GM23338 (cell line): Measurements from ENCODE around the gene BBOX1.

Experiments
- CREB1 ChIP-seq: fragments of 250-450 bp; sonication (Bioruptor Pico); IDR thresholded peaks from 2 replicates; pipeline ENCODE4 v1.5.0; 2020; ENCODE audit warnings: low read depth, mild to moderate bottlenecking, moderate library complexity
- EZH2 ChIP-seq: fragments of 200-600 bp; sonication (generic); IDR thresholded peaks from one replicate; pipeline ENCODE4 v1.8.0; 2017; ENCODE audit warnings: antibody characterized with exemption, mild to moderate bottlenecking, low read depth; ENCODE audit not compliant: unreplicated experiment
- EZH2phosphoT487 ChIP-seq: fragments of 200-600 bp; sonication (generic); IDR thresholded peaks from one replicate; pipeline ENCODE4 v1.8.1; 2018; ENCODE audit warnings: antibody characterized with exemption; ENCODE audit not compliant: unreplicated experiment
- JUNB ChIP-seq: IDR thresholded peaks from one replicate; pipeline ENCODE4 v1.6.1; 2016; ENCODE audit warnings: antibody characterized with exemption; ENCODE audit not compliant: unreplicated experiment
- NANOG ChIP-seq: IDR thresholded peaks from 2 replicates; pipeline ENCODE4 v1.6.1; 2016; ENCODE audit warnings: antibody characterized with exemption, borderline replicate concordance
- POLR2AphosphoS5 ChIP-seq: IDR thresholded peaks from 2 replicates; pipeline ENCODE4 v1.6.1; 2016; ENCODE audit warnings: antibody characterized with exemption, low read depth
- REST ChIP-seq: IDR thresholded peaks from one replicate; pipeline ENCODE4 v1.6.1; 2018; ENCODE audit warnings: antibody characterized with exemption; ENCODE audit not compliant: unreplicated experiment
- STAT1 ChIP-seq: IDR thresholded peaks from one replicate; pipeline ENCODE4 v1.6.1; 2016; ENCODE audit warnings: antibody characterized with exemption; ENCODE audit not compliant: unreplicated experiment
- TF ChIP-seq, protein P1 (sequence below), 2 experiments: fragments of 200-600 bp in 1 of 2; sonication (generic) in 1 of 2; conservative IDR thresholded peaks; 2 replicates each; pipeline versions ENCODE4 v1.5.1 to v1.6.1; 2016 to 2017; ENCODE audit warnings: antibody characterized with exemption in 2 of 2, low read depth in 2 of 2, mild to moderate bottlenecking in 2 of 2, moderate library complexity in 1 of 2
- TF ChIP-seq, protein P2 (sequence below): IDR thresholded peaks from 2 replicates; pipeline ENCODE4 v1.6.1; 2016; ENCODE audit warnings: antibody characterized with exemption

GRCh38 chr11:27052668-27053067 lies 12.1 kb downstream of the BBOX1 start:
- TF ChIP-seq, protein P1, sequence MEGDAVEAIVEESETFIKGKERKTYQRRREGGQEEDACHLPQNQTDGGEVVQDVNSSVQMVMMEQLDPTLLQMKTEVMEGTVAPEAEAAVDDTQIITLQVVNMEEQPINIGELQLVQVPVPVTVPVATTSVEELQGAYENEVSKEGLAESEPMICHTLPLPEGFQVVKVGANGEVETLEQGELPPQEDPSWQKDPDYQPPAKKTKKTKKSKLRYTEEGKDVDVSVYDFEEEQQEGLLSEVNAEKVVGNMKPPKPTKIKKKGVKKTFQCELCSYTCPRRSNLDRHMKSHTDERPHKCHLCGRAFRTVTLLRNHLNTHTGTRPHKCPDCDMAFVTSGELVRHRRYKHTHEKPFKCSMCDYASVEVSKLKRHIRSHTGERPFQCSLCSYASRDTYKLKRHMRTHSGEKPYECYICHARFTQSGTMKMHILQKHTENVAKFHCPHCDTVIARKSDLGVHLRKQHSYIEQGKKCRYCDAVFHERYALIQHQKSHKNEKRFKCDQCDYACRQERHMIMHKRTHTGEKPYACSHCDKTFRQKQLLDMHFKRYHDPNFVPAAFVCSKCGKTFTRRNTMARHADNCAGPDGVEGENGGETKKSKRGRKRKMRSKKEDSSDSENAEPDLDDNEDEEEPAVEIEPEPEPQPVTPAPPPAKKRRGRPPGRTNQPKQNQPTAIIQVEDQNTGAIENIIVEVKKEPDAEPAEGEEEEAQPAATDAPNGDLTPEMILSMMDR (conservative IDR thresholded peaks at IDR 0.05; ENCODE audit: low read depth in 2 of 2), result no peak
- TF ChIP-seq EZH2phosphoT487 (no peak), EZH2 (no peak), REST (no peak), POLR2AphosphoS5 (no peak), CREB1 (CRISPR knock-in tag) (no peak), NANOG (no peak), JUNB (no peak), STAT1 (no peak)
- TF ChIP-seq, protein P2, sequence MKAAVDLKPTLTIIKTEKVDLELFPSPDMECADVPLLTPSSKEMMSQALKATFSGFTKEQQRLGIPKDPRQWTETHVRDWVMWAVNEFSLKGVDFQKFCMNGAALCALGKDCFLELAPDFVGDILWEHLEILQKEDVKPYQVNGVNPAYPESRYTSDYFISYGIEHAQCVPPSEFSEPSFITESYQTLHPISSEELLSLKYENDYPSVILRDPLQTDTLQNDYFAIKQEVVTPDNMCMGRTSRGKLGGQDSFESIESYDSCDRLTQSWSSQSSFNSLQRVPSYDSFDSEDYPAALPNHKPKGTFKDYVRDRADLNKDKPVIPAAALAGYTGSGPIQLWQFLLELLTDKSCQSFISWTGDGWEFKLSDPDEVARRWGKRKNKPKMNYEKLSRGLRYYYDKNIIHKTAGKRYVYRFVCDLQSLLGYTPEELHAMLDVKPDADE, result no peak
